ENCODE results near the gene SAMD9L.

SAMD9L gene

DNA sequence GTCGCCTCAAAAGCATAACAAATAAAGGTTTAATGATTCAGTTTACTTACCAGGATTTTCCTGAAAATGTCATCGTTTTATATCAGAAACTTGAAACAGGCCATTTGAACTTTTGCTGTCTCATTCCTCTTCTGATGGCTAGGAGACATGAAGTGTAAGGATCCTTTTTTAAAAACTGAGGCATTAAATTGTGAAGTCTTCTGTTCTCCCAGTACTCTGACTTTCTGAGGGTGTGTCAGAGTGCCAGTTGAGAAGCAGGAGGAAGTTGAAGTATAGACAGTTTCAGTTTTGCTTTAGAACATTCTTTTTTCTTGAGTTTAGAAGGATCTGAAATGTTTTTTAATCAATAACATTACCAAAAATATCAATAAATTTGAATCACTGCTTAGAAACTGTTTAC, at the start of gene SAMD9L:
TSS of gene SAMD9L (minus strand) at position 242 of the 400 bp plus-strand sequence. CDS start 12,414 bp downstream, outside the sequence.
- no peak for DNase-seq

GRCh38 chr7:93196336-93196735, 48.2 kb upstream of the SAMD9L start:
- no peak for DNase-seq

GRCh38 chr7:93194386-93194785, 46.2 kb upstream of the SAMD9L start:
- DNase-seq: no peak

GRCh38 chr7:93188870-93189634, 40.9 kb upstream of the SAMD9L start:
- DNase-seq: no peak

- DNase-seq: no peak
Observed at GRCh38 chr7:93185303-93186027, 37.3 kb upstream of the SAMD9L start.

- no peak for DNase-seq
Observed at GRCh38 chr7:93179173-93179572, 31.0 kb upstream of the SAMD9L start.

DNA sequence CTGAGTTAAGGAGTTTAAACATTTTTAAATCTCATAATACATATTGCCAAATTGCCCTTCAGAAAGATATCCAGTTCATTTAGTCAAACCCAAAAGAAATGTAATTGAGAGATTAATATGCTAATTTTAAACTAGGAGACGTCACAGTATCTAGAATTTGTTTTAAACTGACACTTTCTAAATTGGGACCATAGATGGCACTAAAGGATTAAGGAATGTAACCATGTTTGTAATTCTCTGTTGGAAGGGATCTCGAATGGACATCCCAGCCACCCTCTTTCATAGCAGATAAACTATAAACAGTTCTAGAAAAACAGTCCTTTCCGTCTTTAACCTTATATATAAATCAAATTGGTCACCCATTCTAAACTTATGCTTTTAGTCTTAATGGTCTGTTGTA, 30.0 kb upstream of the SAMD9L start:
- peak; percentile 61 for DNase-seq

- no peak for DNase-seq
Observed at GRCh38 chr7:93176992-93177580, 28.9 kb upstream of the SAMD9L start.

- no peak for DNase-seq
Observed at GRCh38 chr7:93175219-93175618, 27.0 kb upstream of the SAMD9L start.

GRCh38 chr7:93172683-93173082, 24.5 kb upstream of the SAMD9L start:
- no peak for DNase-seq

- DNase-seq: no peak
Observed at GRCh38 chr7:93171606-93172226, 23.5 kb upstream of the SAMD9L start.

DNA sequence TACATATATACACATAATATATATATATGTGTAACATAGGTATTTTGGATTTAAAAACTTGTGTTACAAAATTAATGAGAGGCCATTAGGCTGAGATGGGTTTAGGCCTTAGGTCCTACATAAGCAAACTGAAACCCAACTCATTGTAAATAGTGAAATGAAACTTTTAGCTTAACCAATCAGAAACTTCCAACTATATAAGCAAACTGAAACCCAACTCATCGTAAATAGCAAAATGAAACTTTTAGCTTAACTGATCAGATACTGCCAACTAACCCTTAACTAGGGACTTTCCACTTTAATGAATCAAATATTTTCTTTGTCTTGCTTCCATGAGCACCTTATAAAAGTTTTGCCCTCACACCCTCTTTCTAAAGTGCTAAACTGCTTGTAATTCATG, 17.3 kb upstream of the SAMD9L start:
- no peak for DNase-seq

DNA sequence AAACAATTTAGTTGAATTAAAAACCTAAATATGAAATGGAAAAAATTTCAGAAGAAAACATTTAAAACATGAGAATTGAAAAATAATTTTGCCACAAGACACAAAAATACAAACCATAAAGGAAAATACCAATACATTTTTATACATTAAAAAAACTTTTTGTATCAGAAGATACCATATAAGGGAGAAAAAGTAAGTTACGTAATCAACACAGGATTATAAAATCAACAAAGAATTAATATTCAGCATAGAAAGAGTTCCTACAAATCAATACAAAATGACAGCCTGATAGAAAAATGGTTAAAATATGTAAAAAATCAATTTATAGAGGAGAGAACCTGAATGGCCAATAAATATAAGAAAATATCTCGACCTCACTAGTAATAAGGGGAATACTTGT, 16.6 kb upstream of the SAMD9L start:
- no peak for DNase-seq

DNA sequence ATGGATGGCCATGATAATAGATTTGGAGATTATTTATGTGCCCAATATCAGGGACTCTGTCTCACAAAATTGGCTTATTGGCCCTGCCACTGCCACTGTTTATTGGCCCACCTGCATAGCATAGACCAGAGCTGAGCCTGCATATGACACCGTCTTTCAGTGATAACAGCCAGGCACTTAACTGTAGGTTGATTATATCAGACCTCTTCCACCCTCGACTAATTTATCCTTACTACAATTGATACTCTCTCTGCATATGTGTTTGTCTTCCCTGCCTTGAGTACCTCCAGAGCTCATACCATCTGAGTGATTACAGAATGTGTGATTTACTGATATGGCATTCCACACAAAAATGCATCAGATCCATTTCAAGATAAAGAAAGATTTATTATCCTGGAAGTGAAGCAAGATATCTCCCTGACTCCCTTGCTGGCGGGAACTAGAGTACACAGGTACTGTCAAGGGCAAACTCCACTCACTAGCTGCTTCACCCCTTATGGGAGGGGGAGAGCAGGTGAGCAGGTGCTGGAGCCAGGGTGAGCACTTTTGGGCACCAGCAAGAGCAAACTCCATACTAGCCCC, 13.1 kb upstream of the SAMD9L start:
- no peak for DNase-seq

- DNase-seq: no peak
Observed at GRCh38 chr7:93160410-93160809, 12.2 kb upstream of the SAMD9L start.

- DNase-seq: no peak
Observed at GRCh38 chr7:93159490-93159889, 11.3 kb upstream of the SAMD9L start.

DNA sequence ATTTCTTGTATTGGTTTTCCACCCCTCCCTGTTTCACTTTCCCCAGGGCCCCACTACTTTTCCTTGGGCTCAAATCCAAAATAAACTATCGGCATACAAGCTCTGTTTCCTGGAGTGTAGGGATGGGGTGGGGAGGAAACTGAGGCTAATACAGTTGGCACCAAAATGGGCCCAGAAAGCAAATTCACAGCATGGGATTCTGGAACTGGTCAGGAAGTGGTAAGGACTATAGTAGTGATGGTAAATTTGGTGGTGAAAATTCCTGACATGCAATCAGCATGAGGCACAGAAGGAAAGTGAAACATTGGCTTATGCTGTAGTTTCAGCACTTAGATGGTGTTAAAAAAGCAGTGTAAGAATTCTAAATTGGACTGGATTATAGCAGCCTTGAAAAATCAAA, 8.7 kb upstream of the SAMD9L start:
- DNase-seq: no peak

DNA sequence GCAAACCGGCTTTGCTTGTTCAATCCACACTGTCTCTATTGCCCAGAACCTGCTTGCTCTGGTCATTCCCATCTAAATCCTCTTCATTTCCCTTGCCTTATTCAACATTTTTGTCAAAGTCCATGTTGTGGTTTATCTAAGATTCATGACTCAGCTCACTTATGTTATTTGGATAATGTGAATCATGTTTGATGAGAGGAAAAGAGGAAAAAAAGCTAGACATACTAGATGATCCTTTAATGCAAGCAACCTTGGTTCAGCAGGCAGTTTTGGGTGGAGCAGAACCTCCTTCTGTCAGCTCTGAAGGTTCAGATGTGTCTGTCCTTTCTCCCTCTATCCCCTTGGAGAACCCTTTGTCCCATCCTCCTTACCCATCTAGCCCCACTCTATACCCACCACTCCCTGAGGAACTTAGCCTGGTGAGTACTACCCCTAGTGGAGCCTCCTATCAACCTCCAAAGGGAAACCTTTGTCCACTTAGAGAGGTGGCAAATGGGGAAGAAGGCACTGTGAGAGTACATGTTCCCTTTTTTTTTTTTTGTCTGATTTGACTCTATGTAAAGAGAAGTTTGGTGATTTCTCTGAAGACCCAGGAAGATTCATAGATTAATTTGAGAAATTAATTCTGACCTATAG, 2.1 kb upstream of the SAMD9L start:
- no peak for DNase-seq

DNA sequence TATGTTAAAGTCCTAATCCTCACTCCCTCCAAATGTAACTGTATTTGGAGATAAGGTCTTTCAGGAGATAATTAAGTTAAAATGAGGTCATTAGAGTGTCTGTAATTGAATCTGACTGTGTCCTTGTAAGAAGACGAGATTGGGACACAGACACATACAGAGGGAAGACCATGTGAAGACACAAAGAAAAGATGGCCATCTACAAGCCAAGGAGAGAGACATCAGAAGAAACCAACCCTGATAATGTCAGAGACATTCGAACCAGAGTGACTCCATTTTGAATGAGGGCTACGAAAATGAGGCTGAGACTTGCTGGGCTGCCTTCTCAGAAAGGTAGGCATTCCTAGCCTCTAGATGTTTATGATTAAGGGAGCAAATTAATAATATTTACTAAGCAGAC, 542 bp upstream of the SAMD9L start:
- no peak for DNase-seq

DNA sequence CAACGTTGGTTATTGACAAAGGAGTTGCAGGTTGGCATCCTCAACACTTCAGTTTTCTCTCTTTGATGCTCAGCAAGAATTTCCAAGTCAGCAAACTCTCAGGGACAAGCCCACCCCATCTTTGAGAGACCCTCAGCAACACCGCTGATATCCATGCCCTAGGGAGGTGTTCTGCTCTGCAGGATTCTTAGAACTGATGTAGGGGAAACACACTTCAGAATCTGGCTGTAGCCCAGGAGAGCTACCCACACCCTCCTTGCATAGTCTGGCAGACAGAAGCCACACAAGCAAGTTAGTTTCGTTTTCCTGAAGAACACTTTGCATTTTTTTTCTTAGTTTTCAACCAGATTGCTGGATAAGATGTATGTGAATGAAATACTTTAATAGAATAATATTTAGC, 822 bp downstream of the SAMD9L start:
- DNase-seq: no peak

DNA sequence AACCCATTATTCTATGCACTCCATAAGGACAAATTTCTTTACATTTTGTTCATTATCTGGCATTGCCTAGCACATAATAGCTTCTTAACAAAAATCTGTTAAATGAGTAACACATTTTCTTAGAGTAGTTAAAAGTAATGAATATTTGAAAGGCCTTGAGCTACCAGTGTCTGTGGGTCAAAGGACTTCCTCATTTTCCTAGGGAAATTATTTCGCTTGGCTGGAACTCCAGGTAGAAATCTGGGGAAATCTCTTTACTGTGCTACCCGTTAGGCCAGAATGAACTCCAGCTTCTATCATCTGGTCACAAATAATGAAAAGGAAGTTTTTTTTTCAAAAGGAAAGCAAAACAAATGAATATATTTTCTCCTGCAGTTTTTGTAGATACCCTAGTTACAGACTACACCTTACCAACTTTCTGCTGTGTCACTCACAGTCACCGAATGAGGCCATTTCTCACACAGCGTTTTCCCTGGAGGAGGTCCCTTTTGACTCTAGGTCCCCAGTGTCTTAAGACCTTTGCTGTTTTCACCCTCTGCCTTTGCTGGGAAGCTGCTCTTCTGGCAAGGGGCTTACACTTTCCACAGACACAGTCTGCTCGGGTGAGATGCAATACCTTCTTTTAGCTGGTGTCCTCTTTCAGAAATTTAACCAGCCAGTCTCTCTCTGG, 1.6 kb downstream of the SAMD9L start:
- no peak for DNase-seq

DNA sequence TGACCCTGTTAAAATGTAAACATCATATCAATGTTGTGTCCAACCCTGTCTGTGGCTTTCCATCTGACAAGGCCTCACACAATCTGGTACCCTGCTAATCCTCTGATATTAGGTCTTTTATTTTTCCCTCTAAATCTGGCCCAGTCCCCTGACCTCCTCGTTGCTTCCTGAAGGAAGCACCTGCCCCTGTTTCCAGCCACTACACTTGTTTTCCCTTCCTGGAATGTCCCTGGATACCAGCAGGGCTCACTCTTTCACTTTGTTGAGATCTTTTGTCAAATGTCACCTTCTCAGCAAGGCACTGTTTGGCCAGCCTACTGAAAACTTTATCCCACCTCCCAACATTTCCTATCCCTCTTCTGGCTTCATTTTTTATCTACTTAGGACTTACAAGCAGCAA, 2.1 kb downstream of the SAMD9L start:
- DNase-seq: no peak

Measured in NCI-H774 (cell line).